H1 (cell line): ENCODE measurements around the gene ALOX15B. TPM values are rescaled to one million over a fixed set of nuclear protein-coding genes. Genes with fewer than 3 reads are reported as not detected.

Experiments used
- CTCF ChIA-PET: fragments of 300-600 bp; sonication (Branson Sonifier 250); formaldehyde crosslinking; loops from one replicate; lab custom pipeline; 2021; ENCODE audit not compliant: partially characterized antibody; lab: Charles Lee
- POLR2A ChIA-PET: fragments of 300-600 bp; sonication (Branson Sonifier 250); formaldehyde crosslinking; loops from one replicate; lab custom pipeline; 2021; ENCODE audit warnings: inconsistent platforms; ENCODE audit not compliant: partially characterized antibody; lab: Charles Lee
- DNase-seq, 2 experiments: peaks; one replicate each; pipeline versions ENCODE4 v3.0.0 to v3.0.0-alpha.2; 2010 to 2022; ENCODE audit warnings: low spot score in 2 of 2, low read depth in 1 of 2, mixed read lengths in 1 of 2
- FAIRE-seq: peaks from 2 replicates; lab custom pipeline; 2011; peaks lifted over from hg19 to GRCh38; lab: Jason Lieb, UNC
- H2AFZ ChIP-seq: 2 replicates; pipeline ENCODE4 v1.8.1; 2012; ENCODE audit warnings: low read length, inconsistent platforms
- H2AK5ac ChIP-seq: 2 replicates; pipeline ENCODE4 v1.6.1; 2013; ENCODE audit warnings: low read depth, low read length
- H2BK120ac ChIP-seq: replicated peaks from 2 replicates; pipeline ENCODE3; 2013; ENCODE audit warnings: low read depth, low read length, inconsistent platforms
- H2BK12ac ChIP-seq: 2 replicates; pipeline ENCODE4 v1.6.1; 2013; ENCODE audit warnings: low read depth, low read length
- H2BK15ac ChIP-seq: 2 replicates; pipeline ENCODE4 v1.6.1; 2013; ENCODE audit warnings: low read length
- H2BK20ac ChIP-seq: 2 replicates; pipeline ENCODE4 v1.6.1; 2013; ENCODE audit warnings: low read length
- H2BK5ac ChIP-seq: 2 replicates; pipeline ENCODE4 v1.6.1; 2013; ENCODE audit warnings: low read depth, low read length
- H3K14ac ChIP-seq: 2 replicates; pipeline ENCODE4 v1.6.1; 2013; ENCODE audit warnings: inconsistent platforms; ENCODE audit not compliant: insufficient read length
- H3K18ac ChIP-seq: 2 replicates; pipeline ENCODE4 v1.6.1; 2013; ENCODE audit warnings: low read length; ENCODE audit errors: extremely low read depth
- H3K23ac ChIP-seq: 2 replicates; pipeline ENCODE4 v1.6.1; 2013; ENCODE audit warnings: inconsistent platforms; ENCODE audit not compliant: insufficient read length
- H3K23me2 ChIP-seq: 2 replicates; pipeline ENCODE4 v1.6.1; 2013; ENCODE audit warnings: low read depth, low read length
- H3K27ac ChIP-seq: 2 replicates; pipeline ENCODE4 v1.6.1; 2011; ENCODE audit warnings: low read depth, low read length, inconsistent platforms
- H3K27me3 ChIP-seq, 4 experiments: replicated peaks in 1 of 4; 1 replicate in 1 of 4; 2 replicates in 3 of 4; pipeline versions ENCODE4 v1.6.1 to v1.8.1; 2011 to 2013; ENCODE audit warnings: low read length in 3 of 4, mild to moderate bottlenecking in 3 of 4, inconsistent platforms in 2 of 4, mixed read lengths in 2 of 4, moderate library complexity in 1 of 4; ENCODE audit not compliant: control insufficient read depth in 3 of 4, insufficient read depth in 3 of 4; ENCODE audit errors: extremely low read depth in 1 of 4
- H3K36me3 ChIP-seq, 4 experiments: 2 replicates each; pipeline versions ENCODE4 v1.6.1 to v1.8.1; 2011 to 2013; ENCODE audit warnings: mild to moderate bottlenecking in 4 of 4, low read length in 3 of 4, moderate library complexity in 2 of 4, control low read depth in 1 of 4, inconsistent platforms in 1 of 4; ENCODE audit not compliant: insufficient read depth in 4 of 4, control insufficient read depth in 2 of 4
- H3K4ac ChIP-seq: replicated peaks from 2 replicates; pipeline ENCODE3; 2013; ENCODE audit warnings: low read length, low read depth, mixed read lengths, inconsistent platforms; ENCODE audit not compliant: insufficient read length
- H3K4me1 ChIP-seq, 4 experiments: replicated peaks in 1 of 4; 1 replicate in 1 of 4; 2 replicates in 3 of 4; pipeline versions ENCODE4 v1.6.1 to v1.8.1; 2011 to 2013; ENCODE audit warnings: low read length in 3 of 4, inconsistent platforms in 2 of 4, mixed read lengths in 1 of 4; ENCODE audit not compliant: insufficient read depth in 4 of 4, control insufficient read depth in 3 of 4
- H3K4me2 ChIP-seq, 2 experiments: 2 replicates each; pipeline versions ENCODE4 v1.6.1 to v1.8.1; 2011 to 2013; ENCODE audit warnings: low read depth in 2 of 2, low read length in 2 of 2, control low read depth in 1 of 2, inconsistent platforms in 1 of 2, mild to moderate bottlenecking in 1 of 2; ENCODE audit not compliant: insufficient read depth in 1 of 2
- H3K4me3 ChIP-seq, 4 experiments: fragments of 200-600, 300-600 bp in 1 of 4; sonication (generic), shearing (Covaris generic), sonication (Bioruptor Twin) in 1 of 4; 2 replicates each; pipeline versions ENCODE4 v1.5.1 to v1.8.1; 2011 to 2016; ENCODE audit warnings: low read length in 4 of 4, low read depth in 3 of 4, control low read depth in 2 of 4, inconsistent platforms in 2 of 4, mild to moderate bottlenecking in 2 of 4, mixed read lengths in 1 of 4, moderate library complexity in 1 of 4; ENCODE audit not compliant: insufficient read depth in 2 of 4; ENCODE audit errors: extremely low read depth in 1 of 4
- H3K56ac ChIP-seq: replicated peaks from 2 replicates; pipeline ENCODE3; 2013; ENCODE audit warnings: low read depth, mild to moderate bottlenecking, mixed read lengths, low read length, inconsistent platforms; ENCODE audit not compliant: insufficient read length
- H3K79me1 ChIP-seq: 2 replicates; pipeline ENCODE4 v1.6.1; 2013; ENCODE audit warnings: low read depth, low read length, control low read depth
- H3K79me2 ChIP-seq, 2 experiments: 2 replicates each; pipeline versions ENCODE4 v1.6.1 to v1.8.1; 2012 to 2013; ENCODE audit warnings: low read length in 2 of 2, mild to moderate bottlenecking in 2 of 2, inconsistent platforms in 1 of 2; ENCODE audit not compliant: insufficient read depth in 2 of 2, control insufficient read depth in 1 of 2
- H3K9ac ChIP-seq, 4 experiments: replicated peaks in 1 of 4; 1 replicate in 1 of 4; 2 replicates in 3 of 4; pipeline versions ENCODE4 v1.6.1 to v1.8.1; 2011 to 2013; ENCODE audit warnings: low read depth in 3 of 4, low read length in 3 of 4, control low read depth in 2 of 4, mild to moderate bottlenecking in 2 of 4, moderate library complexity in 2 of 4, inconsistent platforms in 1 of 4; ENCODE audit errors: extremely low read depth in 1 of 4
- H3K9me3 ChIP-seq, 2 experiments: 2 replicates each; pipeline versions ENCODE4 v1.6.1 to v1.8.1; 2012 to 2013; ENCODE audit warnings: mild to moderate bottlenecking in 2 of 2, moderate library complexity in 2 of 2, control low read depth in 1 of 2, inconsistent platforms in 1 of 2, low read depth in 1 of 2, low read length in 1 of 2, mixed read lengths in 1 of 2; ENCODE audit not compliant: insufficient read depth in 2 of 2
- H4K20me1 ChIP-seq, 2 experiments: replicated peaks in 1 of 2; 2 replicates each; pipeline versions ENCODE3 to v1.8.1; 2011 to 2013; ENCODE audit warnings: inconsistent platforms in 2 of 2, low read length in 2 of 2, mild to moderate bottlenecking in 1 of 2; ENCODE audit not compliant: insufficient read depth in 2 of 2, control insufficient read depth in 1 of 2
- H4K5ac ChIP-seq: 2 replicates; pipeline ENCODE4 v1.6.1; 2013; ENCODE audit warnings: low read length, low read depth, mixed read lengths, inconsistent platforms; ENCODE audit not compliant: insufficient read length
- H4K8ac ChIP-seq: 2 replicates; pipeline ENCODE4 v1.8.0; 2013; ENCODE audit warnings: mild to moderate bottlenecking, moderate library complexity, low read length, inconsistent platforms; ENCODE audit not compliant: insufficient read depth; ENCODE audit errors: extremely low read depth
- H4K91ac ChIP-seq: replicated peaks from 2 replicates; pipeline ENCODE3; 2013; ENCODE audit warnings: low read length, mixed read lengths, inconsistent platforms; ENCODE audit not compliant: insufficient read length
- BCL11A ChIP-seq, 2 experiments: IDR thresholded peaks; one replicate each; pipeline ENCODE4 v1.6.1; 2011; ENCODE audit warnings: low read depth in 2 of 2, low read length in 2 of 2, mild to moderate bottlenecking in 2 of 2
- CBX5 ChIP-seq: fragments of 300-800, 300-1000 bp; sonication (generic); IDR thresholded peaks from 2 replicates; pipeline ENCODE4 v1.7.1; 2016; ENCODE audit warnings: antibody characterized with exemption, low read length, low read depth
- CREB1 ChIP-seq: IDR thresholded peaks from 2 replicates; pipeline ENCODE4 v1.6.1; 2012; ENCODE audit warnings: inconsistent platforms
- CTBP2 ChIP-seq: IDR thresholded peaks from 2 replicates; pipeline ENCODE4 v1.7.0; 2011; ENCODE audit warnings: borderline replicate concordance, mild to moderate bottlenecking, moderate library complexity, mixed read lengths, low read length; ENCODE audit not compliant: insufficient read depth, insufficient read length
- E2F6 ChIP-seq: IDR thresholded peaks from 2 replicates; pipeline ENCODE4 v1.6.1; 2012; ENCODE audit warnings: inconsistent platforms
- EZH2 ChIP-seq: fragments of 200-600 bp; sonication (generic); IDR thresholded peaks from 2 replicates; pipeline ENCODE4 v1.7.1; 2012; ENCODE audit warnings: low read depth, mild to moderate bottlenecking, moderate library complexity, low read length, inconsistent platforms; ENCODE audit not compliant: severe bottlenecking
- KDM4A ChIP-seq: IDR thresholded peaks from one replicate; pipeline ENCODE4 v1.7.1; 2012; ENCODE audit warnings: low read depth, mild to moderate bottlenecking, moderate library complexity, low read length, inconsistent platforms; ENCODE audit not compliant: severe bottlenecking
- POLR2AphosphoS5 ChIP-seq: IDR thresholded peaks from 2 replicates; pipeline ENCODE4 v1.6.1; 2011; ENCODE audit warnings: low read depth, low read length
- RFX5 ChIP-seq: IDR thresholded peaks from 2 replicates; pipeline ENCODE4 v1.6.1; 2011; ENCODE audit warnings: low read depth, low read length, improper control_type of control experiment, borderline replicate concordance
- SIRT6 ChIP-seq: IDR thresholded peaks from one replicate; pipeline ENCODE4 v1.7.1; 2012; ENCODE audit warnings: low read length, inconsistent platforms
- SIX5 ChIP-seq: IDR thresholded peaks from 2 replicates; pipeline ENCODE4 v1.6.1; 2011; ENCODE audit warnings: mild to moderate bottlenecking, low read depth, low read length
- SP2 ChIP-seq: IDR thresholded peaks from 2 replicates; pipeline ENCODE4 v1.6.1; 2012; ENCODE audit warnings: mild to moderate bottlenecking, low read length, inconsistent platforms
- TCF12 ChIP-seq: IDR thresholded peaks from 2 replicates; pipeline ENCODE4 v1.6.1; 2011; ENCODE audit warnings: low read depth, mild to moderate bottlenecking, low read length
- WGBS, 2 experiments: shearing (Covaris generic) in 1 of 2; methylation state at CpG; one replicate each; pipeline versions ENCODE4 v1.1.6 to v1.1.7; 2013 to 2015; ENCODE audit warnings: low lambda C conversion rate in 2 of 2, mixed read lengths in 2 of 2, inconsistent platforms in 1 of 2, low coverage in 1 of 2, missing lambda C conversion rate in 1 of 2; ENCODE audit not compliant: insufficient replicate concordance in 2 of 2, insufficient coverage in 1 of 2, insufficient read length in 1 of 2; ENCODE audit errors: extremely low coverage in 1 of 2, missing lambda C conversion rate in 1 of 2; 5-methylcytosine and 5-hydroxymethylcytosine counted together
- polyA plus RNA-seq, 7 experiments: library from polyadenylated mRNA; depleted of rRNA in 3 of 7; stranded (reverse) in 5 of 7; unstranded in 2 of 7; fragments of >200 nt in 5 of 7; fragments of 200-250 nt in 2 of 7; gene quantifications; 1 replicate in 5 of 7; 2 replicates in 1 of 7; 4 replicates in 1 of 7; pipeline versions ENCODE4 v1.2.1 to v1.2.3, GENCODE V29; 2011 to 2013; ENCODE audit warnings: missing spikeins in 2 of 7, mixed read lengths in 2 of 7
- total RNA-seq: library from RNA; stranded (reverse); fragmentation: NEBNext Ultra II Directional; extraction: Animal tissue kit (Norgen Biotek cat#: 25700); gene quantifications from 2 replicates; pipeline ENCODE4 v1.2.1, GENCODE V29; 2021

Gene ALOX15B
- total and polyA plus RNA-seq, 2 of the 8 experiments (the other 6 are each of a cell fraction or from before 2014, with no cell fraction given) = 0.63 to 0.91 TPM

GRCh38 chr17:8004899-8005298 is 34.0 kb upstream of the ALOX15B start:
- ChIA-PET CTCF (interaction anchor here (0.6 to 6.0 kb wide), 8 partner anchors 12 to 260 kb away, joined by 3 to 50 read pairs (median 4); partner anchors contain the start of gene RNF227), POLR2A (interaction anchor here (1.0 to 2.2 kb wide), 2 partner anchors 12 to 82 kb away, joined by 3 to 12 read pairs; no protein-coding TSS in a partner anchor)
- Histone ChIP-seq H3K79me1 (no peaks in the 10 kb centered on the region), H2BK20ac (no peak overlapping the region), H4K5ac (no peak overlapping the region), H3K56ac (no peak overlapping the region), H2BK12ac (no peak overlapping the region), H4K8ac (no peak overlapping the region), H3K4me2 (no peak overlapping the region), H2BK15ac (no peak overlapping the region), H3K4ac (no peak overlapping the region), H4K91ac (no peak overlapping the region), H3K14ac (no peak overlapping the region), H4K20me1 (no peaks in the 10 kb centered on the region), H3K27ac (no peak overlapping the region), H2BK5ac (no peak overlapping the region), H2AK5ac (no peak overlapping the region), H3K18ac (no peak overlapping the region), H3K4me3 (no peak overlapping the region), H3K23me2 (no peaks in the 10 kb centered on the region; the same call in 1 of the 2 replicates), H3K27me3 (peaks cover 35 to 53% (median 42%) of the 10 kb centered on the region in 4 experiments), H3K79me2 (no peaks in the 10 kb centered on the region), H2AFZ (no peak overlapping the region), H3K36me3 (peaks cover 0 to 7% (median 0%) of the 10 kb centered on the region in 4 experiments; a peak in 1 of 8 replicates), H3K4me1 (peaks cover 0 to 9% (median 4%) of the 10 kb centered on the region in 4 experiments; a peak in 5 of 7 replicates), H3K9ac (no peak overlapping the region), H3K23ac (no peak overlapping the region), H3K9me3 (no peaks in the 10 kb centered on the region; a peak in 1 of 4 replicates), H2BK120ac (no peak overlapping the region)
- FAIRE-seq (no peak), DNase-seq (no peak)
- whole genome bisulfite sequencing, 2 experiments = 92% methylated on average over 6 of the region's 6 CpGs; no CpG with 5 or more reads in 1 of the 2 experiments
- TF ChIP-seq E2F6 (no peak), RFX5 (no peak), CTBP2 (no peak), TCF12 (no peak), SP2 (no peak), CBX5 (no peak), EZH2 (no peak), SIRT6 (no peak), POLR2AphosphoS5 (no peak), SIX5 (no peak), CREB1 (no peak), BCL11A (IDR thresholded peaks at IDR 0.05; ENCODE audit: low read depth in 2 of 2, low read length in 2 of 2) (no peak), KDM4A (no peak)
